Islet precursor cell (in vitro differentiated cells): ENCODE measurements around the gene MYRF.

ENCODE experiments used
- DNase-seq: peaks from one replicate; pipeline ENCODE4 v3.0.0-alpha.2; 2018

MYRF gene

GRCh38 chr11:61742391-61742790, 10.0 kb upstream of the MYRF start:
- DNase-seq, result no peak

DNA sequence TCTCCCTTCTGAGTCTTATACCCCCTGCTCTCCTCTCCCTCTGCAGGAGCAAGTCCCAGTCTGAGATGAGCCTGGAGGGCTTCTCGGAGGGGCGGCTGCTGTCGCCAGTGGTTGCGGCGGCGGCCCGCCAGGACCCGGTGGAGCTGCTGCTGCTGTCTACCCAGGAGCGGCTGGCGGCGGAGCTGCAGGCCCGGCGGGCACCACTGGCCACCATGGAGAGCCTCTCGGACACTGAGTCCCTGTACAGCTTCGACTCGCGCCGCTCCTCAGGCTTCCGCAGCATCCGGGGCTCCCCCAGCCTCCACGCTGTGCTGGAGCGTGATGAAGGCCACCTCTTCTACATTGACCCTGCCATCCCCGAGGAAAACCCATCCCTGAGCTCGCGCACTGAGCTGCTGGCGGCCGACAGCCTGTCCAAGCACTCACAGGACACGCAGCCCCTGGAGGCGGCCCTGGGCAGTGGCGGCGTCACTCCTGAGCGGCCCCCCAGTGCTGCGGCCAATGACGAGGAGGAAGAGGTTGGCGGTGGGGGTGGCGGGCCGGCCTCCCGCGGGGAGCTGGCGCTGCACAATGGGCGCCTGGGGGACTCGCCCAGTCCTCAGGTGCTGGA, 8.8 kb upstream of the MYRF start:
- no peak for DNase-seq

GRCh38 chr11:61744181-61744580, 8.3 kb upstream of the MYRF start:
- DNase-seq, result no peak

- DNase-seq, result no peak
Measured at GRCh38 chr11:61744609-61745156, 7.8 kb upstream of the MYRF start.

GRCh38 chr11:61745781-61746441, 6.5 kb upstream of the MYRF start:
- DNase-seq, result no peak

GRCh38 chr11:61746442-61747191, 5.8 kb upstream of the MYRF start:
- DNase-seq, result no peak

GRCh38 chr11:61747192-61747966, 5.1 kb upstream of the MYRF start:
- DNase-seq, result peak; percentile 92

DNA sequence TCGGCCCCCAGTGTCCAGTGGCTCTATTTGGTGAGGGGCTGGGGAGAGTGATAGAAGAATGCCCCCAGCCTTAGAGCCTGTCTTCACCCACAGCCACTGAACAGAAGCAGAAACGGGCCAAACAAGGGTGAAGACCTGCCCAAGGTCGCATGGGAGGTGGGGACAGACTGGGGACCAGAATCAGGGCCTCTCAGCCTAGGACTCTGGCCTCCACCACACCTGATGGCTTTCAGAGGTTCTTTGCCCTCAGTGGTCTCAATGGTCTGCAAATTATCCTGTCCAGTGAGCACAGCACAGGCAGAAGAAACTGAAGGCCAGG, 4.5 kb upstream of the MYRF start:
- no peak for DNase-seq

- no peak for DNase-seq
Measured at GRCh38 chr11:61749591-61750217, 2.7 kb upstream of the MYRF start.

- no peak for DNase-seq
Measured at GRCh38 chr11:61750631-61751273, 1.7 kb upstream of the MYRF start.

DNA sequence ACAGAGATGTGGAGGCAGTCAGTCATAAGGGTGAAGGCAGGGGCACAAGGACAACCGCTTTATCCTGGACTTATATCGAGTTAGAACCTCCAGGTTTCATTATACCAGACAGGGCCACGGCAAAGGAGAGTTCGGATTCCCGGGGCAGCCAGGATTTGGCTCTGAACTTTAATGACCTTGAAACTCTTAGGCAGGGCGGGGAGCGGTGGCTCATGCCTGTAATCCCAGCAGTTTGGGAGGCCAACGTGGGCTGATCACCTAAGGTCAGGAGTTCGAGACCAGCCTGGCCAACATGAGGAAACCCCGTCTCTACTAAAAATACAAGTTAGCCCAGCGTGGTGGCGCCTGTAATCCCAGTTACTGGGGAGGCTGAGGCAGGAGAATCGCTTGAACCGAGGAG, 1.1 kb upstream of the MYRF start:
- no peak for DNase-seq

DNA sequence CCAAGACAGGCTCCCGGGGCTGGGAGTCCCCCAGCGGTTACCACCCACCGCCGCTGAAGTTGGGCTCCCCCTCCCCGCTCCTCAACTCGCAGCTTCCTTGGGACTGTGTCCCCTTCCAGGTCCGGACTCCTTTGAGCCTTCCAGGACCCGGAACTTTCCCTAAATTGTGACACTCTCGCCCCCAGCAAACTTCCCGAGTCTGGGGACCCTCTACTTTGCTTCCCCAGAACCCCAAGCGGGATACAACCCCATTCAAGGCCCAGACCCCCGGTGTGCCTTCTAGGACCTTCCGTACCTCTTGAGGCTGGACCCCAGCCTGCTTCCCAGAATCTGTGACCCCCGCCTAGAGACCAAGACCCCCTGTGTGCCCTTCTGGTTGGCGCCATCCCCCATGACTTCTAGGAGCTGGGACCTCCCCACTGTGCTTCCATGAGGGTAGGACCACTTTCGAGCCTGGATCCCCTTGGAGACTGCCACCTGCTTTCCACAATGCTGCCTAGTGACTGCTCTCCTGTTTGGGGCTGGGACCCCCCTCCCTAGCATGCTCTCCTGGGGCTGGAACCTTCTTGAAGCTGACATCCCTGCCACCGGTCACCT, 587 bp downstream of the MYRF start:
- no peak for DNase-seq

- no peak for DNase-seq
Measured at GRCh38 chr11:61753672-61754071, 1.2 kb downstream of the MYRF start.

DNA sequence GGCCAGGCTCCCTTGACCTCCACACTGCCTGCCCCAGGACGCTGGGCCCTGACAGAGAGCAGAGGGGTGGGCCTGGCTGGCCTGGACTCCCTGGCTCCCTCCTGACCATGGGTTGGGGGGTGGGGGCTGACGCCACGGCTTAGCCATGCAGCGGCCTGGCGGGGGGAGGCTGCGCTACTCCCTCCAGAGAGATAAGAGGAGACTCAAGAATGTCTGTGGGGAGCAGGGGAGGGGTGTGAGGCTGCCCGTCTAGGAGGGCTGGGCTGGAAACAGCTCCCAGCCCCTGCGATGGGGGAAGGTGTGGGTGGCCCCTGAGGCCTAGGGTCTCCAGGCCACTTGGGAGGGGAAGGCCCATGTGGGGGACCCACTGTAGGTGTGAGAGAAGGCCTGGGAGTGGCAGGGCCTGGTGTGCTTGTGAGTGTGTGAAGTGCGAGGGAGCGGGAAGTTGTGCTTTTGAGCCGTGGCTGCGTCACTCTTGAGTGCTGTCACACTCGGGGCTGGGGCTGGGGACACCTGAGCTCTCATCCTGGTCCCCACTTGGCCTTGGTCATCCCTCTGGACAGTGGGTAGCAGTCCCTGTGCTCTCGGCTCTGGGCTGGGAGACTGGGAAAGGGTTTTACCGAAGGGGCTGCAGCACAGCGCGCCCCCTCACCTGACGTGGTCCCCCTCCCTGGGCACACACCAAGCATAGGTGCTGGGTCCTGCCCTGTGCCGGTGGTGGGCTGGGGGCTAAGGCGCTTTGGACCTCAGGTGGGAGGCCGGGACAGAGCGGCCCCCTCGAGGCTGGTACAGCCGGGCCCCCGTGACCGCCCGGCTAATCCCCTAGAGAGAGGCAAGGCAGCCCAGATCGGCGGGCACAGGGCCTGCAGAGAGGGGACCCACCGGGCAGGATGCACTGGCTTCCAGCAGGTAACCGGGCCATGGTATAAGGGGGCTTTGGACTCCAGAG, 2.4 kb downstream of the MYRF start:
- peak; percentile 93 for DNase-seq

GRCh38 chr11:61756147-61756451, 3.7 kb downstream of the MYRF start:
- no peak for DNase-seq

DNA sequence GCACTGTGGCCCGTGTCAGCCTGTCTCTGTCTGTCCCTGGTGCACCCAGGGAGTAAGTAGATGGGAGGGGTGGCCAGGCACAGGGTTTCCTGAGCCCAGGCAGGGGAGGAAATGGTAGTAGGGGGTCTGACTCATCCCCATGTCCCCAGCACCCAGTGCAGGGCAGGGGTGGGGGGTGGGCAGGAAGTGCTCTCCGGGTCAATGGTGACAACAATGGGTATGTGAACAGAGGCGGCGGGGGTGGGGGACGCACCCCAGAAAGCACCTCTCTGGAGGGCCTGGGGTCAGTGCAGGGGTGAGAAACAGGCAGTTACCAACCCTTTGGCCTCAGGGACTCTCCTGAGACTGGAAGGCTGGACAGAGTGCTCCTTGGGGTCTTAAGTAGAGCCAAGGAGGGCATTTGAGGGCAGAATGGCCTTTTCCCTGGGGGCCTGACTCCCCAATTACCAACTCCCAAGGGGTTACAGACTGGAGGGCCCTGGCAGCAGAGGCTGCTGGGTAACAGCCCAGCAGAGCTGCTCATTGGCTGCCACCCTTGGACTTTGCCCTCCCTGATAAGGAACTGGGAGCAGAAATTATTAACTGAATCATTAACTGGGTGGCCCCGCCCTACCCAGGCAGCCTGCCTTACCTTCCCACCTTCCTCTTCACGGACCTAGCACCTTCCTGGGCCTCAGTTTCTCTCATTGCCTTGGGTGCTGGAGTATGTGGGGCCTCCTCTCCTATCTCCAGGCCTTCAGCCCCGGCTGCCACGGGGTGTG, 4.2 kb downstream of the MYRF start:
- peak; percentile 83 for DNase-seq

GRCh38 chr11:61757213-61757862, 4.9 kb downstream of the MYRF start:
- DNase-seq, result no peak

GRCh38 chr11:61760946-61761345, 8.5 kb downstream of the MYRF start:
- DNase-seq, result no peak

GRCh38 chr11:61761440-61762222, 9.2 kb downstream of the MYRF start:
- no peak for DNase-seq
